Fibroblast of upper back skin (primary cell): ENCODE measurements around the gene SYNGAP1.

Experiments used
- DNase-seq: peaks from one replicate; pipeline ENCODE4 v3.0.0-alpha.2; 2013

Gene SYNGAP1

GRCh38 chr6:33424855-33425667 lies 5.2 kb downstream of the SYNGAP1 start:
- no peak for DNase-seq

- peak; percentile 81 for DNase-seq
Measured at GRCh38 chr6:33425668-33426577, 6.1 kb downstream of the SYNGAP1 start.

- no peak for DNase-seq
Measured at GRCh38 chr6:33426590-33427511, 7.0 kb downstream of the SYNGAP1 start.

- no peak for DNase-seq
Measured at GRCh38 chr6:33427585-33428223, 7.8 kb downstream of the SYNGAP1 start.

- DNase-seq = peak; percentile 29
Measured at GRCh38 chr6:33428224-33428965, 8.5 kb downstream of the SYNGAP1 start.

- no peak for DNase-seq
Measured at GRCh38 chr6:33428966-33429749, 9.3 kb downstream of the SYNGAP1 start.

GRCh38 chr6:33429750-33430052 lies 9.8 kb downstream of the SYNGAP1 start:
- DNase-seq = no peak

GRCh38 chr6:33430334-33430733 lies 10.5 kb downstream of the SYNGAP1 start:
- no peak for DNase-seq

- DNase-seq = peak; percentile 66
Measured at GRCh38 chr6:33430991-33431879, 11.4 kb downstream of the SYNGAP1 start.

- DNase-seq = no peak
Measured at GRCh38 chr6:33431880-33432541, 12.1 kb downstream of the SYNGAP1 start.

GRCh38 chr6:33432546-33432945 lies 12.7 kb downstream of the SYNGAP1 start:
- no peak for DNase-seq

- DNase-seq = no peak
Measured at GRCh38 chr6:33433001-33433543, 13.2 kb downstream of the SYNGAP1 start.

- peak; percentile 31 for DNase-seq
Measured at GRCh38 chr6:33433544-33434191, 13.8 kb downstream of the SYNGAP1 start.

- DNase-seq = no peak
Measured at GRCh38 chr6:33434961-33435360, 15.1 kb downstream of the SYNGAP1 start.

GRCh38 chr6:33437666-33438065 lies 17.8 kb downstream of the SYNGAP1 start:
- no peak for DNase-seq

- no peak for DNase-seq
Measured at GRCh38 chr6:33438978-33439594, 19.2 kb downstream of the SYNGAP1 start.

GRCh38 chr6:33439956-33440648 lies 20.2 kb downstream of the SYNGAP1 start:
- DNase-seq = no peak
